Measurements from ENCODE around the gene HMGB4. TPM values are rescaled to one million over a fixed set of nuclear protein-coding genes. Genes with fewer than 3 reads are reported as not detected.

Gene HMGB4
- not detected in 2 replicates for total RNA-seq
- not detected in 2 replicates for polyA plus RNA-seq
- not detected in 2 replicates for polyA plus RNA-seq (2011; cell fraction: cytosol; rRNA removed)
- polyA plus RNA-seq (2011; cell fraction: nucleus; rRNA removed) = not detected in 2 replicates
- polyA plus RNA-seq (2012) = not detected in 2 replicates
- polyA minus RNA-seq = not detected in 2 replicates
- polyA minus RNA-seq (2011; cell fraction: cytosol; rRNA and poly(A)+ RNA removed) = not detected
- polyA minus RNA-seq (2011; cell fraction: nucleus; rRNA and poly(A)+ RNA removed) = not detected in 2 replicates
- not detected for Bru-seq, nascent RNA
- not detected for BruChase-seq, experiment 1, labeled RNA remaining after a 6-hour chase
- not detected for BruChase-seq, experiment 2, labeled RNA remaining after a 2-hour chase
- long read RNA-seq = 0 reads

- Histone ChIP-seq H3K27ac (ENCODE audit: insufficient read depth, low read depth, low read length) (no peak within 1 kb of the TSS), H3K79me2 (ENCODE audit: control insufficient read depth, insufficient read depth, low read length) (no peaks in the 10 kb centered on the region), H4K20me1 (replicated peaks; ENCODE audit: control insufficient read depth, extremely low read depth, insufficient read depth, low read length) (no peaks in the 10 kb centered on the region), H3K9me1 (replicated peaks; ENCODE audit: control insufficient read depth, extremely low read depth, insufficient read depth, low read length) (no peaks in the 10 kb centered on the region), H2AFZ (ENCODE audit: low read depth, low read length) (no peak within 1 kb of the TSS), H3K9ac (replicated peaks; ENCODE audit: extremely low read depth, insufficient read depth, low read length) (no peak within 1 kb of the TSS), H3K4me2 (ENCODE audit: insufficient read depth, low read length) (no peak within 1 kb of the TSS), H3K4me3 (replicated peaks in 1 of 3; ENCODE audit: insufficient read depth in 1 of 3, low read depth in 1 of 3, low read length in 3 of 3) (no peak within 1 kb of the TSS), H3K4me1 (ENCODE audit: control insufficient read depth, extremely low read depth, insufficient read depth, low read length) (no peaks in the 10 kb centered on the region), H3K9me3 (replicated peaks; ENCODE audit: control insufficient read depth, insufficient read depth, low read length) (peaks cover 4% of the 10 kb centered on the region), H3K36me3 (ENCODE audit: control insufficient read depth in 2 of 2, extremely low read depth in 1 of 2, insufficient read depth in 2 of 2, low read length in 2 of 2) (no peaks in the 10 kb centered on the region), H3K27me3 (ENCODE audit: control insufficient read depth in 2 of 2, insufficient read depth in 2 of 2, low read length in 2 of 2) (no peaks in the 10 kb centered on the region)
- POLR2A ChIA-PET = no interaction called here
- intact Hi-C loops (cut with micrococcal nuclease) (no loop called here), dilution Hi-C loops (cut with MboI; ENCODE audit: extremely low pct_ligation_motif_present, low sequenced_read_pairs) (no loop called here)
- DNase-seq (ENCODE audit: low read depth, low spot score) = no peak
- TF ChIP-seq EZH2 (IDR thresholded peaks at IDR 0.05; ENCODE audit: borderline replicate concordance, low read depth, low read length, severe bottlenecking) = no peak
- no peak for TF ChIP-seq FOS (IDR thresholded peaks at IDR 0.05; ENCODE audit: borderline replicate concordance, insufficient read depth, low read length)
- no peak for TF ChIP-seq CTCF (IDR thresholded peaks at IDR 0.05; ENCODE audit: extremely low read depth in 1 of 2, insufficient read depth in 1 of 2, low read depth in 1 of 2, low read length in 2 of 2)
- no peak for TF ChIP-seq JUN (IDR thresholded peaks at IDR 0.05; ENCODE audit: borderline replicate concordance, insufficient read depth, insufficient read length, low read depth)
- TF ChIP-seq MYC (IDR thresholded peaks at IDR 0.05; ENCODE audit: low read depth, low read length) = no peak
- TF ChIP-seq POLR2AphosphoS5 (IDR thresholded peaks at IDR 0.05; ENCODE audit: insufficient read depth, low read depth, low read length) = no peak
- no peak for FAIRE-seq
- CTCF ChIA-PET = no interaction called here
- no TSS peak for BruUV-seq (replicated peaks)
These were observed at the start of gene HMGB4 for GRCh38 chr1:33863779-33864178. Gene HMGB4, plus strand, starts transcription at chr1:33864079. Its CDS starts 113 bp downstream, at chr1:33864192.
